Peyer's patch (tissue), 4 donors: ENCODE data around the gene PYGO2. TPM values are rescaled to one million over a fixed set of nuclear protein-coding genes. Genes with fewer than 3 reads are reported as not detected.

Experiments used
- DNase-seq, 3 donors: peaks; one replicate each; pipeline ENCODE4 v3.0.0-alpha.2; 2017 to 2019
- H3K27ac ChIP-seq, 4 donors: fragments of 200-600 bp; sonication (generic); one replicate each; pipeline ENCODE4 v1.5.1; 2016 to 2019
- H3K27me3 ChIP-seq, 2 donors: fragments of 200-600 bp; sonication (generic); one replicate each; pipeline ENCODE4 v1.5.1; 2019
- H3K36me3 ChIP-seq, 3 donors: fragments of 200-600 bp; sonication (generic); one replicate each; pipeline ENCODE4 v1.5.1; 2016 to 2019
- H3K4me1 ChIP-seq, 4 donors: fragments of 200-600 bp; sonication (generic); one replicate each; pipeline ENCODE4 v1.5.1; 2016 to 2019
- H3K4me3 ChIP-seq, 4 donors: fragments of 200-600 bp; sonication (generic); 1 replicate in 3 of 4; 2 replicates in 1 of 4; pipeline ENCODE4 v1.5.1; 2016 to 2019; ENCODE audit warnings: mild to moderate bottlenecking in 1 of 4
- H3K9me3 ChIP-seq, 4 donors: fragments of 200-600 bp; sonication (generic); one replicate each; pipeline ENCODE4 v1.5.1; 2016 to 2019; ENCODE audit warnings: mild to moderate bottlenecking in 1 of 4
- POLR2A ChIP-seq, 2 donors: fragments of 450-650 bp; IDR thresholded peaks; one replicate each; pipeline ENCODE4 v1.5.1; 2017; ENCODE audit warnings: antibody characterized with exemption in 2 of 2, mild to moderate bottlenecking in 2 of 2, moderate library complexity in 2 of 2
- total RNA-seq, 4 donors: library from RNA; depleted of rRNA; stranded (reverse); fragments of >200 nt; gene quantifications; one replicate each; pipeline ENCODE4 v1.1.0, GENCODE V29; 2016
- TF ChIP-seq, protein P1 (sequence below), 6 experiments: fragments of 450-650 bp in 4 of 6; fragments of 200-600 bp in 2 of 6; sonication (generic) in 1 of 6; IDR thresholded peaks; one replicate each; pipeline ENCODE4 v1.5.1; 2017 to 2019; ENCODE audit warnings: antibody characterized with exemption in 6 of 6, mild to moderate bottlenecking in 3 of 6, moderate library complexity in 1 of 6

PYGO2 gene
- total RNA-seq, 4 donors from 2014 or later: 32.2 to 48.9 (median 34.2) TPM

DNA sequence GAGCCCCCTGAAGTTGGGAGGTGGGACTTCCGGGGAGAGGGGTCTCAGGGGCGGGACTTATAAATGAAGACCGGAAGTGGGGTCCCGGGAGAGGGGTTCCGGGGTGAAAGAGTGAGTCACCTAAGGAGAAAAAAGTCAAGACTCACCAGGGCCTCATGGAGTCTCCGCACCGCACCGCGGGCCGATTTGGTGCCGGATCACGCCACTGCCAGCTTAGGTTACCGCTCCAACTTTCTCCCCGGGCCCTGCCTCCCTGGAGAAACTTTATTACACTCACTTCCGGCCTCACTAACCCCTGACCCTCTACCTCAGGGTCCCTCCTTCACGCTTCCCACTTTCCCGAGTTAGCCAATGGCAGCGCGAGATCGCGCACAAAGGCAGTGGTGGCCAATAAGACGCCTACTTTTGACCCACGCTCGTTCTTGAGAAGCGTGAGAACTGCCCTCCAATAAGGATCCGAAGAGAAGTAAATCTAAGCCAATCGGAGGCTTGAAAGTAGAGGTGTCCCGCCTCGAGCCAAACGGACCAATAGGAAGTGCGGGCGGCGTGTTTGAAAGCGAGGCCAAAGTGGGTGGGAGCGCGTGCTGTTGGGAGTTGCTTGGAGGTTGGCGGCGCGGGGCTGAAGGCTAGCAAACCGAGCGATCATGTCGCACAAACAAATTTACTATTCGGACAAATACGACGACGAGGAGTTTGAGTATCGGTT lies 12.7 kb upstream of the PYGO2 start, which contains the start of gene CKS1B:
Gene CKS1B, plus strand, starts transcription at position 580 of the 706 bp plus-strand sequence. Its CDS starts 65 bp downstream, at position 645.
- peak; percentile 95 to 98 (median 98) for DNase-seq
- no peaks in the 10 kb centered on the region for H3K27me3 ChIP-seq
- TF ChIP-seq POLR2A (IDR thresholded peaks at IDR 0.05): peak; percentile 46 to 52
- TF ChIP-seq, protein P1, sequence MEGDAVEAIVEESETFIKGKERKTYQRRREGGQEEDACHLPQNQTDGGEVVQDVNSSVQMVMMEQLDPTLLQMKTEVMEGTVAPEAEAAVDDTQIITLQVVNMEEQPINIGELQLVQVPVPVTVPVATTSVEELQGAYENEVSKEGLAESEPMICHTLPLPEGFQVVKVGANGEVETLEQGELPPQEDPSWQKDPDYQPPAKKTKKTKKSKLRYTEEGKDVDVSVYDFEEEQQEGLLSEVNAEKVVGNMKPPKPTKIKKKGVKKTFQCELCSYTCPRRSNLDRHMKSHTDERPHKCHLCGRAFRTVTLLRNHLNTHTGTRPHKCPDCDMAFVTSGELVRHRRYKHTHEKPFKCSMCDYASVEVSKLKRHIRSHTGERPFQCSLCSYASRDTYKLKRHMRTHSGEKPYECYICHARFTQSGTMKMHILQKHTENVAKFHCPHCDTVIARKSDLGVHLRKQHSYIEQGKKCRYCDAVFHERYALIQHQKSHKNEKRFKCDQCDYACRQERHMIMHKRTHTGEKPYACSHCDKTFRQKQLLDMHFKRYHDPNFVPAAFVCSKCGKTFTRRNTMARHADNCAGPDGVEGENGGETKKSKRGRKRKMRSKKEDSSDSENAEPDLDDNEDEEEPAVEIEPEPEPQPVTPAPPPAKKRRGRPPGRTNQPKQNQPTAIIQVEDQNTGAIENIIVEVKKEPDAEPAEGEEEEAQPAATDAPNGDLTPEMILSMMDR (IDR thresholded peaks at IDR 0.05): no peak
- peak within 1 kb of the TSS; percentile 70 to 79 (median 75) for H3K4me3 ChIP-seq
- H3K9me3 ChIP-seq: no peaks in the 10 kb centered on the region
- peaks cover 0 to 44% (median 13%) of the 10 kb centered on the region in 4 donors for H3K4me1 ChIP-seq
- H3K36me3 ChIP-seq: peaks cover 0 to 9% (median 0%) of the 10 kb centered on the region in 3 donors
- peak within 1 kb of the TSS; percentile 94 to 100 (median 99) for H3K27ac ChIP-seq

DNA sequence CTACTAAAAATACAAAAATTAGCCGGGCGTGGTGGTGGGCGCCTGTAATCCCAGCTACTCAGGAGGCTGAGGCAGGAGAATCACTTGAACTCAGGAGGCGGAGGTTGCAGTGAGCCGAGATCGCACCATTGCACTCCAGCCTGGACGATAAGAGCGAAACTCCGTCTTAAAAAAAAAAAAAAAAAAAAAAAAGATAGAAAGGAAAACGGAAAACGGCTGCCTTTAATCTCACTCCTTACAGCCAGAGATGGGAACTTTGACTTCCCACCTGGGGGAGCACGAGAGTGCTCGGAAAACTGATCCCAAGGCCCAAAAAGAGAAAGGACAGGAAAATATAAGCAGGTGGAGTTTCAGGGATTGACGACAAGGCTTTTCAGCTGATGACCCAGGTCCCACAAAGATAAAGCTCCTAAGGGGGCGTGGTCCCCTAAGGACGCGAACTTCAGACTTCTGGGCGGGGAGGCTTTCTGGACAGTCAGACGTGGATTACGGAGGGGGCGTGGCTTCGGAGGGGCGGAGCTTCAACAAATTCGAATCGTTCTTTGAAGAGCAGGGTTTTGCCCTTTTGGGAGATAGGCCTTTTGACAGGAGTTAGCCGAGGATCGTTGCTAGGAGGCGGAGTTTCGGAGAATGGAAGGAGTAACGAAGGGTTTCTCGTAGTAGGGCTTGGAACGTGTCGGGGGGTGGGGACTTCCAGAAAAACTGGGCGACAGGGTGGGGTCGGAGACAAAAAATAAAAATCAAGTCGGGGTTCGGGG lies 11.9 kb upstream of the PYGO2 start:
- TF ChIP-seq, protein P1 (IDR thresholded peaks at IDR 0.05): peak in 2 of 6 experiments; percentile 18 to 21
- TF ChIP-seq POLR2A (IDR thresholded peaks at IDR 0.05): peak; percentile 91 to 97
- peaks cover 0 to 15% (median 0%) of the 10 kb centered on the region in 3 donors for H3K36me3 ChIP-seq

GRCh38 chr1:154972517-154973343 lies 11.1 kb upstream of the PYGO2 start:
- Histone ChIP-seq H3K4me3 (peak overlapping the region in 2 of 4 donors; percentile 70 to 79), H3K27me3 (no peaks in the 10 kb centered on the region), H3K36me3 (peaks cover 0 to 19% (median 0%) of the 10 kb centered on the region in 3 donors), H3K9me3 (no peaks in the 10 kb centered on the region), H3K4me1 (peaks cover 0 to 45% (median 13%) of the 10 kb centered on the region in 4 donors), H3K27ac (peak overlapping the region; percentile 94 to 100 (median 99))
- TF ChIP-seq, protein P1 (IDR thresholded peaks at IDR 0.05): no peak
- peak in 1 of 2 donors; percentile 47 for TF ChIP-seq POLR2A (IDR thresholded peaks at IDR 0.05)
- peak in 2 of 3 donors; percentile 66 to 74 for DNase-seq

More for the DNA sequence above, 11.9 kb upstream of the PYGO2 start:
- H3K27ac ChIP-seq: peak overlapping the region; percentile 94 to 100 (median 99)
- no peaks in the 10 kb centered on the region for H3K27me3 ChIP-seq
- H3K4me1 ChIP-seq: peaks cover 0 to 45% (median 13%) of the 10 kb centered on the region in 4 donors
- peak overlapping the region; percentile 70 to 79 (median 75) for H3K4me3 ChIP-seq
- no peaks in the 10 kb centered on the region for H3K9me3 ChIP-seq
- peak; percentile 96 to 99 (median 99) for DNase-seq

DNA sequence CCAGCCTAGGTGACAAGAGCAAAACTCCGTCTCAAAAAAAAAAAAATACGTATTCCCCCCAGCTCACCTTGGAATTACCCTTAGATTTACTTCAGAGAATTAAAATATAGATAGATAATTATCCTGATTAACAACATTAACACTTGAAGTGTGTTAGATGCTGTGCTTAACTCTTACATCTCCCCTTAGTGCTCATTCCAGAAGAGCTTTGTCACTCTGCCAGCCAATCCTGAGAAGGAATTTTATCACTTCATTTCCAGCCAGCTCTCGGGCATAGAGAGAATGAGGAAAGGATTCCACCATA lies 10.6 kb upstream of the PYGO2 start:
- Histone ChIP-seq H3K27ac (peak overlapping the region; percentile 94 to 100 (median 99)), H3K9me3 (no peaks in the 10 kb centered on the region), H3K4me3 (peak overlapping the region in 2 of 4 donors; percentile 70 to 79), H3K4me1 (peaks cover 0 to 45% (median 13%) of the 10 kb centered on the region in 4 donors), H3K27me3 (no peaks in the 10 kb centered on the region), H3K36me3 (peaks cover 0 to 25% (median 0%) of the 10 kb centered on the region in 3 donors)
- no peak for DNase-seq
- TF ChIP-seq, protein P1 (IDR thresholded peaks at IDR 0.05): no peak
- TF ChIP-seq POLR2A (IDR thresholded peaks at IDR 0.05): no peak
